Measurements from ENCODE around the gene HKDC1.
"Not testable (repeated sequence)": the region's sequence is repeated elsewhere in the genome, so short reads cannot be mapped to it uniquely, and the experiment has no call there.

HKDC1 gene

GRCh38 chr10:69243817-69244216, 23.7 kb downstream of the HKDC1 start:
- no peak for DNase-seq

GRCh38 chr10:69246036-69246435, 25.9 kb downstream of the HKDC1 start:
- no peak for DNase-seq

GRCh38 chr10:69246581-69247312, 26.6 kb downstream of the HKDC1 start:
- DNase-seq = no peak

- DNase-seq = no peak
Observed at GRCh38 chr10:69247313-69247710, 27.2 kb downstream of the HKDC1 start.

GRCh38 chr10:69248117-69248730, 28.1 kb downstream of the HKDC1 start:
- no peak for DNase-seq

GRCh38 chr10:69250041-69250440, 29.9 kb downstream of the HKDC1 start:
- DNase-seq = no peak

GRCh38 chr10:69251417-69251816, 31.3 kb downstream of the HKDC1 start:
- DNase-seq = not testable (repeated sequence)

- no peak for DNase-seq
Observed at GRCh38 chr10:69253171-69253570, 33.0 kb downstream of the HKDC1 start.

- no peak for DNase-seq
Observed at GRCh38 chr10:69254877-69255276, 34.7 kb downstream of the HKDC1 start.

GRCh38 chr10:69259547-69260243, 39.6 kb downstream of the HKDC1 start:
- DNase-seq = no peak

- no peak for DNase-seq
Observed at GRCh38 chr10:69261184-69261583, 41.1 kb downstream of the HKDC1 start.

- no peak for DNase-seq
Observed at GRCh38 chr10:69262292-69262751, 42.2 kb downstream of the HKDC1 start.

GRCh38 chr10:69265521-69265920, 45.4 kb downstream of the HKDC1 start:
- DNase-seq = no peak

- no peak for DNase-seq
Observed at GRCh38 chr10:69268761-69269416, 48.8 kb downstream of the HKDC1 start.

GRCh38 chr10:69269761-69270160, 49.6 kb downstream of the HKDC1 start:
- DNase-seq = no peak

- no peak for DNase-seq
Observed at GRCh38 chr10:69270990-69271389, 50.9 kb downstream of the HKDC1 start.

- no peak for DNase-seq
Observed at GRCh38 chr10:69272624-69273023, 52.5 kb downstream of the HKDC1 start.

GRCh38 chr10:69275444-69275843, 55.3 kb downstream of the HKDC1 start:
- DNase-seq = no peak

- no peak for DNase-seq
Observed at GRCh38 chr10:69276503-69276902, 56.4 kb downstream of the HKDC1 start.

- no peak for DNase-seq
Observed at GRCh38 chr10:69278446-69278963, 58.4 kb downstream of the HKDC1 start, which contains the start of gene HK1. Gene HK1, plus strand, starts transcription at chr10:69278496.

GRCh38 chr10:69279110-69279509, 59.0 kb downstream of the HKDC1 start:
- no peak for DNase-seq

- DNase-seq = no peak
Observed at GRCh38 chr10:69281507-69282413, 61.6 kb downstream of the HKDC1 start.

Data from Kasumi-1 (cell line).